Measurements from ENCODE around the gene CFAP20DC. TPM values are rescaled to one million over a fixed set of nuclear protein-coding genes. Genes with fewer than 3 reads are reported as not detected.
"Not testable (repeated sequence)": the region's sequence is repeated elsewhere in the genome, so short reads cannot be mapped to it uniquely, and the experiment has no call there.

The CFAP20DC gene
- total RNA-seq, 3 donors from 2014 or later (not counting 1 experiment from before 2014, with no cell fraction given): 0.09 to 0.20 (median 0.18) TPM

DNA sequence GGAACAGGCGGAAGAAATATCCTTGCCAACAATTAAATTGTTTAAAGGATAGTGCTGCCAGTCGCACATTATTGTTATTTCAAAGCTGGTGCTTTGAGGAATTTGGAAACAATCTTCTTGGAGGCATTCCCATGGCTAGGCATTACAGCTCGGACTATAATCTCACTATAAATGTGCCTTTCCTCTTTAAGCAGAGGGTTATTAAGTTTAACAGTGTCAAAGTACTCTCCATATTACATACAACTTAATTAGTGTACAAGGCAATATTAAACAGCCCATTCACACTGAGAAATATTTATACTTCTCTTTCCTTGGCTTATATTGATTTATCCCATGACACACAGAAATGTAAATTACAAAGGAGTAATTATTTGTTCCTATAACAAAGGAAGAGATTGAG is 329.3 kb downstream of the CFAP20DC start:
- H3K4me1 Mint-ChIP-seq: no peaks in the 10 kb centered on the region
- H3K27me3 Mint-ChIP-seq (ENCODE audit: low read depth in 2 of 2): peaks cover 3 to 7% of the 10 kb centered on the region in 2 donors
- H3K4me1 ChIP-seq (ENCODE audit: control insufficient read depth, insufficient read depth, low read length): no peaks in the 10 kb centered on the region
- DNase-seq (no peak), ATAC-seq (no peak)
- no peak overlapping the region for H3K4me3 Mint-ChIP-seq
- no peaks in the 10 kb centered on the region for H3K9me3 Mint-ChIP-seq
- 91% methylated on average over 2 of the region's 3 CpGs for WGBS (ENCODE audit: insufficient coverage)
- no peak overlapping the region for H3K4me3 ChIP-seq (ENCODE audit: low read length)
- intact Hi-C loops (cut with micrococcal nuclease): no loop called here
- H3K27me3 ChIP-seq (ENCODE audit: control insufficient read depth, insufficient read depth, low read length): no peaks in the 10 kb centered on the region
- TF ChIP-seq, protein P1, sequence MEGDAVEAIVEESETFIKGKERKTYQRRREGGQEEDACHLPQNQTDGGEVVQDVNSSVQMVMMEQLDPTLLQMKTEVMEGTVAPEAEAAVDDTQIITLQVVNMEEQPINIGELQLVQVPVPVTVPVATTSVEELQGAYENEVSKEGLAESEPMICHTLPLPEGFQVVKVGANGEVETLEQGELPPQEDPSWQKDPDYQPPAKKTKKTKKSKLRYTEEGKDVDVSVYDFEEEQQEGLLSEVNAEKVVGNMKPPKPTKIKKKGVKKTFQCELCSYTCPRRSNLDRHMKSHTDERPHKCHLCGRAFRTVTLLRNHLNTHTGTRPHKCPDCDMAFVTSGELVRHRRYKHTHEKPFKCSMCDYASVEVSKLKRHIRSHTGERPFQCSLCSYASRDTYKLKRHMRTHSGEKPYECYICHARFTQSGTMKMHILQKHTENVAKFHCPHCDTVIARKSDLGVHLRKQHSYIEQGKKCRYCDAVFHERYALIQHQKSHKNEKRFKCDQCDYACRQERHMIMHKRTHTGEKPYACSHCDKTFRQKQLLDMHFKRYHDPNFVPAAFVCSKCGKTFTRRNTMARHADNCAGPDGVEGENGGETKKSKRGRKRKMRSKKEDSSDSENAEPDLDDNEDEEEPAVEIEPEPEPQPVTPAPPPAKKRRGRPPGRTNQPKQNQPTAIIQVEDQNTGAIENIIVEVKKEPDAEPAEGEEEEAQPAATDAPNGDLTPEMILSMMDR (IDR thresholded peaks at IDR 0.05): no peak
- no peak overlapping the region for H3K27ac Mint-ChIP-seq
- no peaks in the 10 kb centered on the region for H3K36me3 ChIP-seq (ENCODE audit: control insufficient read depth, insufficient read depth, low read length)
- no peaks in the 10 kb centered on the region for H3K9me3 ChIP-seq (ENCODE audit: control insufficient read depth, insufficient read depth, low read length)
- H3K36me3 Mint-ChIP-seq: no peaks in the 10 kb centered on the region
- H3K27ac ChIP-seq (ENCODE audit: low read length): no peak overlapping the region

DNA sequence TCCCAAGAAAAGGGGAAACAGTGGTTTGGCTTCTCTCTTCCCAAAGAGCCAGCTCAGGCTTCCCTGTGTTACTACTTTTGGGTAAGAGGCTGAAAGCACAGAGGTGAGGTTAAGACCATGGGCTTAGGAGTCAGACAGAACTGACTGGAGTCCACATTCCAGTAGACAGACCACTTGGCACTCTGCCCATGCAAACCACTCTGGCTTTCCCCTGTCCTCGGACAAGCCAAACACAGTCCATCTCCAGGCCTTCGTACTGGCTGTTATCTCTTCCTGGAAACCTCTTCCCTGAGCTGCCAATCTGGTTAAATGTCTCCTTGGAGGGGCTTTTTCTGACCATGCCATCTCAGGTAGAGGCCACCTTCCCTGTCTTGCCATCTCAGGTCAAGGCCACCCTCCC is 330.1 kb downstream of the CFAP20DC start:
- H3K4me3 Mint-ChIP-seq: no peak overlapping the region
- TF ChIP-seq, protein P1 (IDR thresholded peaks at IDR 0.05): no peak
- DNase-seq: no peak
- no peak for ATAC-seq
- H3K9me3 ChIP-seq (ENCODE audit: control insufficient read depth, insufficient read depth, low read length): no peaks in the 10 kb centered on the region
- H3K9me3 Mint-ChIP-seq: no peaks in the 10 kb centered on the region
- intact Hi-C loops (cut with micrococcal nuclease): no loop called here
- H3K27me3 ChIP-seq (ENCODE audit: control insufficient read depth, insufficient read depth, low read length): no peaks in the 10 kb centered on the region
- no peaks in the 10 kb centered on the region for H3K4me1 Mint-ChIP-seq
- WGBS (ENCODE audit: insufficient coverage): 83% methylated on average over 2 of the region's 2 CpGs
- no peak overlapping the region for H3K27ac Mint-ChIP-seq
- H3K36me3 Mint-ChIP-seq: no peaks in the 10 kb centered on the region
- no peaks in the 10 kb centered on the region for H3K4me1 ChIP-seq (ENCODE audit: control insufficient read depth, insufficient read depth, low read length)
- H3K36me3 ChIP-seq (ENCODE audit: control insufficient read depth, insufficient read depth, low read length): no peaks in the 10 kb centered on the region
- no peak overlapping the region for H3K27ac ChIP-seq (ENCODE audit: low read length)
- H3K4me3 ChIP-seq (ENCODE audit: low read length): no peak overlapping the region
- H3K27me3 Mint-ChIP-seq (ENCODE audit: low read depth in 2 of 2): peaks cover 3 to 7% of the 10 kb centered on the region in 2 donors

DNA sequence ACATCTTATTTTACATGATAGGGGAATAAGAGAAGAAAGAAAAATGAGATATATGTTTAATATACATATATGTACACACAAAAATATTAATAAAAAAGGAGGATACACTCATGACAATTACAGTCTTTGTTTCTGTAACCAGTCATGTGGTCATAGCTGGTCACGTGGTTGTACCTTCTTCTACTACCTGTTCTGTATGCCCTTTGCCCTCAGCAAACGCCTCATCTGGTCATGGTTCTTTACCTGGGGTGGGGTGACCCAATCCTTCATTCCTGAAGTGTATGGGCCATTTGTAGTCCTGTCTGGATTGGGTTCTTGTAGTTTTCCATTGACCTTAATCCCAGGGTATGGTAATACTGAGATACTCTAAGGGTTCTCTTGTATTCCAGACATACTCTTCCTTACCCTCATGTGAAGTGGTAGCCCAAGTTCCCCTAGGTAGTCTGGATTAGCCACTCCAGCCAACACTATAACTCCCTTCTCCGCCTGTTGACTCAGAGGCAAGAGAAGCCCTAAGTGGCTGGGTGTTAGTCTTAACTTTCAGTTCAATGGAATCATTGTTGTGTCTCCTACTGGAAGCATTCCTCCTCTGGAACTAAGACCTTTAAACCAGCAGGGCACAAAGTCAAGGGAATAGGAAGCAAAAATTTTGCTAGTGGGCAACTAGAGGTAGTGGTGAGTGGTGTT is 336.0 kb downstream of the CFAP20DC start:
- Mint-ChIP-seq H3K4me1 (no peaks in the 10 kb centered on the region), H3K27ac (no peak overlapping the region), H3K4me3 (no peak overlapping the region), H3K9me3 (peaks cover 0 to 2% of the 10 kb centered on the region in 2 donors), H3K27me3 (ENCODE audit: low read depth in 2 of 2) (no peaks in the 10 kb centered on the region), H3K36me3 (no peaks in the 10 kb centered on the region)
- TF ChIP-seq, protein P1 (IDR thresholded peaks at IDR 0.05): no peak
- H3K4me1 ChIP-seq (ENCODE audit: control insufficient read depth, insufficient read depth, low read length): no peaks in the 10 kb centered on the region
- no peak overlapping the region for H3K4me3 ChIP-seq (ENCODE audit: low read length)
- no peak for DNase-seq
- no peaks in the 10 kb centered on the region for H3K36me3 ChIP-seq (ENCODE audit: control insufficient read depth, insufficient read depth, low read length)
- intact Hi-C loops (cut with micrococcal nuclease): no loop called here
- no peaks in the 10 kb centered on the region for H3K9me3 ChIP-seq (ENCODE audit: control insufficient read depth, insufficient read depth, low read length)
- H3K27me3 ChIP-seq (ENCODE audit: control insufficient read depth, insufficient read depth, low read length): no peaks in the 10 kb centered on the region
- ATAC-seq: no peak
- H3K27ac ChIP-seq (ENCODE audit: low read length): no peak overlapping the region
- WGBS (ENCODE audit: insufficient coverage): 80% methylated on average over 1 of the region's 3 CpGs

DNA sequence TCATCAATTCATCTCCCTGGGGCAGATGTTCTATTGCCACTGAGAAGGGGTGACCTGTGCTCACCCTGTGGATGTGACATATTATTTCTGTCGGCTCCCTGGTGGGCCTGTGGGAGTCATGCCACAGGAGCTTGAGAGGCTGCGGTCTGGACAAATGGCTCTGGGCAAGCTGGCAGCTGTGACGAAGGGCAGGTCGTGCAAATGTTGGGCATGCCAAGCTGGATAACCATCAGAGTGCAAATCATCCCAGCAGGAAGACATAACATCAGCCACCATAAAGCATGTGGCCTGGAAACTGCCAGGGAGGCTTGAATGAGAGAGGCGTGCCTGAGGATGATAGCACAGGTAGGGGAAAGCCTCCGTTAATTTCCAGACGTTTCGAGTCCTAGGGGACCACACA is 338.0 kb downstream of the CFAP20DC start:
- peaks cover 0 to 2% of the 10 kb centered on the region in 2 donors for H3K9me3 Mint-ChIP-seq
- H3K4me1 Mint-ChIP-seq: no peaks in the 10 kb centered on the region
- 87% methylated on average over 8 of the region's 8 CpGs for WGBS (ENCODE audit: insufficient coverage)
- H3K4me1 ChIP-seq (ENCODE audit: control insufficient read depth, insufficient read depth, low read length): no peaks in the 10 kb centered on the region
- no peaks in the 10 kb centered on the region for H3K27me3 Mint-ChIP-seq (ENCODE audit: low read depth in 2 of 2)
- H3K27ac Mint-ChIP-seq: no peak overlapping the region
- no peaks in the 10 kb centered on the region for H3K36me3 Mint-ChIP-seq
- H3K36me3 ChIP-seq (ENCODE audit: control insufficient read depth, insufficient read depth, low read length): no peaks in the 10 kb centered on the region
- H3K4me3 Mint-ChIP-seq: no peak overlapping the region
- no peaks in the 10 kb centered on the region for H3K9me3 ChIP-seq (ENCODE audit: control insufficient read depth, insufficient read depth, low read length)
- ATAC-seq: no peak
- no peak for DNase-seq
- H3K27me3 ChIP-seq (ENCODE audit: control insufficient read depth, insufficient read depth, low read length): no peaks in the 10 kb centered on the region
- intact Hi-C loops (cut with micrococcal nuclease): no loop called here
- H3K4me3 ChIP-seq (ENCODE audit: low read length): no peak overlapping the region
- no peak overlapping the region for H3K27ac ChIP-seq (ENCODE audit: low read length)
- TF ChIP-seq, protein P1 (IDR thresholded peaks at IDR 0.05): no peak

DNA sequence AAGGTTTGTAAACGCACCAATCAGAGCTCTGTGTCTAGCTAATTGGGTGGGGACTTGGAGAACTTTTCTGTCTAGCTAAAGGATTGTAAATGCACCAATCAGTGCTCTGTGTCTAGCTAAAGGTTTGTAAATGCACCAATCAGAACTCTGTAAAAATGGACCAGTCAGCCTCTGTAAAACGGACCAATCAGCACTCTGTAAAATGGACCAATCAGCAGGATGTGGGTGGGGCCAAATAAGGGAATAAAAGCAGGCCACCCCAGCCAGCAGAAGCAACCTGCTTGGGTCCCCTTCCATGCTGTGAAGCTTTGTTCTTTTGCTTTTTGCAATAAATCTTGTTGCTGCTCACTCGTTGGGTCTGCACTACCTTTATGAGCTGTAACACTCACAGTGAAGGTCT is 340.8 kb downstream of the CFAP20DC start:
- not testable (repeated sequence) for H3K9me3 ChIP-seq (ENCODE audit: control insufficient read depth, insufficient read depth, low read length)

More for the DNA sequence above, 340.8 kb downstream of the CFAP20DC start:
- H3K4me3 Mint-ChIP-seq; DNase-seq; H3K27me3 ChIP-seq (ENCODE audit: control insufficient read depth, insufficient read depth, low read length); H3K4me1 Mint-ChIP-seq; H3K36me3 ChIP-seq (ENCODE audit: control insufficient read depth, insufficient read depth, low read length); intact Hi-C loops (cut with micrococcal nuclease); ATAC-seq; H3K27ac ChIP-seq (ENCODE audit: low read length); H3K4me3 ChIP-seq (ENCODE audit: low read length); H3K9me3 Mint-ChIP-seq; H3K4me1 ChIP-seq (ENCODE audit: control insufficient read depth, insufficient read depth, low read length); H3K27ac Mint-ChIP-seq; H3K36me3 Mint-ChIP-seq; H3K27me3 Mint-ChIP-seq (ENCODE audit: low read depth in 2 of 2): not testable (repeated sequence)
- WGBS (ENCODE audit: insufficient coverage): 82% methylated on average over 3 of the region's 3 CpGs
